GM23338 (cell line): ENCODE measurements around the gene MYH7. TPM values are rescaled to one million over a fixed set of nuclear protein-coding genes. Genes with fewer than 3 reads are reported as not detected.

Source experiments
- ATAC-seq: fragments of 200-7000 bp; cut with Tn5 transposase; 3 replicates; pipeline ENCODE4 v1.9.1; 2020
- DNase-seq: peaks from one replicate; pipeline ENCODE4 v3.0.0-alpha.2; 2015; ENCODE audit warnings: low spot score
- H2AFZ ChIP-seq: fragments of 200-600 bp; sonication (generic); 2 replicates; pipeline ENCODE4 v1.8.0; 2016; ENCODE audit warnings: antibody characterized with exemption, mild to moderate bottlenecking, moderate library complexity
- H3F3A ChIP-seq: fragments of 200-600 bp; sonication (generic); replicated peaks from 2 replicates; pipeline ENCODE4 v1.8.0; 2017; ENCODE audit warnings: antibody characterized with exemption, mixed run types, low read depth
- H3K27ac ChIP-seq: fragments of 200-600 bp; sonication (generic); 2 replicates; pipeline ENCODE4 v1.6.1; 2016; ENCODE audit warnings: low read depth
- H3K27me3 ChIP-seq: fragments of 200-600 bp; sonication (generic); 2 replicates; pipeline ENCODE4 v1.8.0; 2016; ENCODE audit warnings: mild to moderate bottlenecking, mixed run types, moderate library complexity; ENCODE audit not compliant: insufficient read depth
- H3K36me3 ChIP-seq: fragments of 200-600 bp; sonication (generic); 2 replicates; pipeline ENCODE4 v1.8.0; 2016; ENCODE audit warnings: mild to moderate bottlenecking; ENCODE audit not compliant: insufficient read depth
- H3K4me1 ChIP-seq: fragments of 200-600 bp; sonication (generic); 2 replicates; pipeline ENCODE4 v1.8.0; 2016; ENCODE audit warnings: mild to moderate bottlenecking, moderate library complexity; ENCODE audit not compliant: insufficient read depth
- H3K4me2 ChIP-seq: fragments of 200-600 bp; sonication (generic); 2 replicates; pipeline ENCODE4 v1.7.1; 2017; ENCODE audit warnings: mixed run types
- H3K4me3 ChIP-seq: fragments of 200-600 bp; sonication (generic); 2 replicates; pipeline ENCODE4 v1.6.1; 2016; ENCODE audit warnings: mixed run types
- H3K79me2 ChIP-seq: fragments of 200-600 bp; sonication (generic); replicated peaks from 2 replicates; pipeline ENCODE4 v1.8.0; 2017; ENCODE audit warnings: mild to moderate bottlenecking; ENCODE audit not compliant: insufficient read depth
- H3K9me2 ChIP-seq: fragments of 200-600 bp; sonication (generic); 2 replicates; pipeline ENCODE4 v1.8.0; 2017; ENCODE audit not compliant: insufficient read depth
- H4K20me1 ChIP-seq: fragments of 200-600 bp; sonication (generic); replicated peaks from 2 replicates; pipeline ENCODE4 v1.8.0; 2017; ENCODE audit warnings: mild to moderate bottlenecking; ENCODE audit not compliant: insufficient read depth
- H3K27ac Mint-ChIP-seq: 2 replicates; pipeline ENCODE4 v1.8.0; 2020; ENCODE audit warnings: inconsistent platforms, mild to moderate bottlenecking, moderate library complexity, mixed read lengths
- H3K27me3 Mint-ChIP-seq: 3 replicates; pipeline ENCODE4 v1.8.0; 2022; ENCODE audit warnings: low read depth, mild to moderate bottlenecking, moderate library complexity, mixed read lengths, inconsistent platforms; ENCODE audit not compliant: insufficient read depth, poor library complexity
- H3K36me3 Mint-ChIP-seq: 3 replicates; pipeline ENCODE4 v1.8.0; 2021; ENCODE audit warnings: low read depth, mild to moderate bottlenecking, inconsistent platforms, moderate library complexity, mixed read lengths
- H3K4me1 Mint-ChIP-seq: 3 replicates; pipeline ENCODE4 v1.8.0; 2020; ENCODE audit warnings: mild to moderate bottlenecking, inconsistent platforms, mixed read lengths
- H3K4me3 Mint-ChIP-seq: 3 replicates; pipeline ENCODE4 v1.8.0; 2021; ENCODE audit warnings: moderate library complexity, mild to moderate bottlenecking, inconsistent platforms, mixed read lengths
- H3K9me3 Mint-ChIP-seq: 3 replicates; pipeline ENCODE4 v1.8.0; 2020; ENCODE audit warnings: moderate library complexity, mild to moderate bottlenecking, inconsistent platforms, mixed read lengths
- CREB1 ChIP-seq: fragments of 250-450 bp; sonication (Bioruptor Pico); IDR thresholded peaks from 2 replicates; pipeline ENCODE4 v1.5.0; 2020; ENCODE audit warnings: low read depth, mild to moderate bottlenecking, moderate library complexity
- CTCF ChIP-seq, 2 experiments: fragments of 200-600 bp in 1 of 2; sonication (generic) in 1 of 2; conservative IDR thresholded peaks; 2 replicates each; pipeline versions ENCODE4 v1.5.1 to v1.6.1; 2016 to 2017; ENCODE audit warnings: antibody characterized with exemption in 2 of 2, low read depth in 2 of 2, mild to moderate bottlenecking in 2 of 2, moderate library complexity in 1 of 2
- ETS1 ChIP-seq: IDR thresholded peaks from 2 replicates; pipeline ENCODE4 v1.6.1; 2016; ENCODE audit warnings: antibody characterized with exemption
- EZH2 ChIP-seq: fragments of 200-600 bp; sonication (generic); IDR thresholded peaks from one replicate; pipeline ENCODE4 v1.8.0; 2017; ENCODE audit warnings: antibody characterized with exemption, mild to moderate bottlenecking, low read depth; ENCODE audit not compliant: unreplicated experiment
- EZH2phosphoT487 ChIP-seq: fragments of 200-600 bp; sonication (generic); IDR thresholded peaks from one replicate; pipeline ENCODE4 v1.8.1; 2018; ENCODE audit warnings: antibody characterized with exemption; ENCODE audit not compliant: unreplicated experiment
- JUNB ChIP-seq: IDR thresholded peaks from one replicate; pipeline ENCODE4 v1.6.1; 2016; ENCODE audit warnings: antibody characterized with exemption; ENCODE audit not compliant: unreplicated experiment
- NANOG ChIP-seq: IDR thresholded peaks from 2 replicates; pipeline ENCODE4 v1.6.1; 2016; ENCODE audit warnings: antibody characterized with exemption, borderline replicate concordance
- POLR2AphosphoS5 ChIP-seq: IDR thresholded peaks from 2 replicates; pipeline ENCODE4 v1.6.1; 2016; ENCODE audit warnings: antibody characterized with exemption, low read depth
- REST ChIP-seq: IDR thresholded peaks from one replicate; pipeline ENCODE4 v1.6.1; 2018; ENCODE audit warnings: antibody characterized with exemption; ENCODE audit not compliant: unreplicated experiment
- STAT1 ChIP-seq: IDR thresholded peaks from one replicate; pipeline ENCODE4 v1.6.1; 2016; ENCODE audit warnings: antibody characterized with exemption; ENCODE audit not compliant: unreplicated experiment
- ZNF114 ChIP-seq: fragments of 250-450 bp; sonication (Bioruptor Pico); IDR thresholded peaks from 2 replicates; pipeline ENCODE4 v1.5.0; 2020; ENCODE audit warnings: mild to moderate bottlenecking, moderate library complexity
- ZNF331 ChIP-seq: fragments of 250-450 bp; sonication (Bioruptor Pico); IDR thresholded peaks from 2 replicates; pipeline ENCODE4 v1.5.0; 2020; ENCODE audit warnings: low read depth, mild to moderate bottlenecking, moderate library complexity
- ZNF462 ChIP-seq: fragments of 250-450 bp; sonication (Bioruptor Pico); IDR thresholded peaks from 2 replicates; pipeline ENCODE4 v1.5.0; 2020; ENCODE audit warnings: mild to moderate bottlenecking, moderate library complexity
- polyA plus RNA-seq: library from polyadenylated mRNA; unstranded; fragments of >200 nt; fragmentation: Nextera tagmentation; extraction: Ambion mirVana; gene quantifications from 2 replicates; pipeline ENCODE4 v1.2.1, GENCODE V29; 2016
- total RNA-seq: library from RNA; depleted of rRNA; stranded (reverse); fragments of >200 nt; shearing (Covaris generic); gene quantifications from 2 replicates; pipeline ENCODE4 v1.2.3, GENCODE V29; 2014

The MYH7 gene
- total and polyA plus RNA-seq, 2 experiments from 2014 or later: not detected

- peak overlapping the region; percentile 98 for H2AFZ ChIP-seq
- H3K4me3 Mint-ChIP-seq: no peak overlapping the region; the same call in 2 of the 3 replicates
- no peak overlapping the region; the same call in 1 of the 2 replicates for H3K27ac Mint-ChIP-seq
- H3K9me2 ChIP-seq: peaks cover 7% of the 10 kb centered on the region; the same call in 1 of the 2 replicates
- no peaks in the 10 kb centered on the region; the same call in 2 of the 3 replicates for H3K36me3 Mint-ChIP-seq
- peak overlapping the region; percentile 67 for H3K4me2 ChIP-seq
- H3K27me3 Mint-ChIP-seq: peaks cover 20% of the 10 kb centered on the region
- no peaks in the 10 kb centered on the region for H3F3A ChIP-seq
- no peak overlapping the region for H3K27ac ChIP-seq
- no peak overlapping the region for H3K4me3 ChIP-seq
- no peak for DNase-seq
- peaks cover 25% of the 10 kb centered on the region for H3K4me1 Mint-ChIP-seq
- H3K36me3 ChIP-seq: no peaks in the 10 kb centered on the region
- peaks cover 19% of the 10 kb centered on the region for H3K4me1 ChIP-seq
- TF ChIP-seq ZNF331 (CRISPR knock-in tag): no peak
- no peak for TF ChIP-seq EZH2
- TF ChIP-seq CREB1 (CRISPR knock-in tag): no peak
- no peak for TF ChIP-seq EZH2phosphoT487
- TF ChIP-seq ZNF114 (CRISPR knock-in tag): no peak
- no peak for TF ChIP-seq ETS1
- no peak for TF ChIP-seq NANOG
- TF ChIP-seq STAT1: no peak
- no peak for TF ChIP-seq REST
- no peak for TF ChIP-seq ZNF462 (CRISPR knock-in tag)
- no peak for TF ChIP-seq CTCF (conservative IDR thresholded peaks at IDR 0.05; ENCODE audit: low read depth in 2 of 2)
- TF ChIP-seq JUNB: no peak
- TF ChIP-seq POLR2AphosphoS5: no peak
- H3K79me2 ChIP-seq: no peaks in the 10 kb centered on the region
- ATAC-seq: peak; percentile 16
- H3K9me3 Mint-ChIP-seq: no peaks in the 10 kb centered on the region
- no peaks in the 10 kb centered on the region for H4K20me1 ChIP-seq
- no peaks in the 10 kb centered on the region for H3K27me3 ChIP-seq
Observed at GRCh38 chr14:23438101-23438971, 2.9 kb upstream of the MYH7 start.
